ENCODE data around the gene PHETA2.
"Not testable (repeated sequence)": the region's sequence is repeated elsewhere in the genome, so short reads cannot be mapped to it uniquely, and the experiment has no call there.

The PHETA2 gene

DNA sequence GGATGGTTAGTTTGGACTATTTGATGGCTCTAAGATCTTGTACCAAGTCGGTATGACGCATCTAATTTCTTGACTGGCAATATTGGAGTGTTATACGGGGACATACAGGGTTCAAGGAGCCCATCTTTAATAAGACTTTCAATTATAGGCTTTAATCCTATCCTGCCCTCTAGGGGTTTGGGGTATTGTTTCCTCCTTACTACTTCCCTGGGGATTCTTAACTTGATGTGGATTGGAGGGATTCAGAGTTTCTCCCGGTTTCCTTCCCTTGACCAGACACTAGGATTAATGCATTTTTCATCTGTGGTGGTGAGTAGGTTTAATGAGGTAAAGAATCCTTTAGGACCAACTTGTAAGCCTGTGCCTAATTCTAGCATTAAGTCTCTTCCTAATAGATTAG is 37.8 kb downstream of the PHETA2 start:
- no peak for DNase-seq

DNA sequence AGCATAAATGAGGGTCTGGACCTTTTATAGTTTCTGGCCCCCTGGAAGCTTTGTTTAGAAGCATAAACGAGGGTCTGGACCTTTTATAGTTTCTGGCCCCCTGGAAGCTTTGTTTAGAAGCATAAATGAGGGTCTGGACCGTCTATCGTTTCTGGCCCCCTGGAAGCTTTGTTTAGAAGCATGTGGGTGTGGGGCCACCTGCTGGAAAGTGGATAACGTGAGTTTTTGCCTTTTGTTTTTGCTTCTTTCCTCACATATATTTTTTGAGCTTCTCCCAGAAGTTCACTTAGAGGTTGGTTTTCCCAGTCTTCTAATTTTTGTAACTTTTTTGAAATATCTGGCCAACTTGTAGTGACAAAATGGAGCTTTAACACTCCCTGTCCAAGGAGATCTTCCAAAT is 38.7 kb downstream of the PHETA2 start:
- DNase-seq, result peak; percentile 13

DNA sequence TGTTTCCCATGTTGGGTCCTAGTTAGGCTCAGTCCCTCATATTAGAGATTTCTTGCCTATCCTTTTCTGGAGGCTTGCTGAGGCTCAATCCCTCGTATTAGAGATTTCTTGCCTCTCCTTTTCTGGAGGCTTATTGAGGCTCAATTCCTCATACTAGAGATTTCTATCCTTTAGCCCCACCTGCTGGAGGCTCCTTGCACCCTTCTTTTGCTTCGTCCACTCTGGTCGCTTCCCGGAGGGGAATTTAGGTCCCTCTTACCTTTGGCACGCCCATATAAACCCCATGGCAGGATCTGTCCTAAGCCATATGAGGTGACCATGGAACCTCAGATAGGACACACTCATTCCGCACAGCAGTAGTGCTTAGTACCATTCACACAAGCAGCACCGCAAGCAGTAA is 40.7 kb downstream of the PHETA2 start:
- DNase-seq, result no peak

DNA sequence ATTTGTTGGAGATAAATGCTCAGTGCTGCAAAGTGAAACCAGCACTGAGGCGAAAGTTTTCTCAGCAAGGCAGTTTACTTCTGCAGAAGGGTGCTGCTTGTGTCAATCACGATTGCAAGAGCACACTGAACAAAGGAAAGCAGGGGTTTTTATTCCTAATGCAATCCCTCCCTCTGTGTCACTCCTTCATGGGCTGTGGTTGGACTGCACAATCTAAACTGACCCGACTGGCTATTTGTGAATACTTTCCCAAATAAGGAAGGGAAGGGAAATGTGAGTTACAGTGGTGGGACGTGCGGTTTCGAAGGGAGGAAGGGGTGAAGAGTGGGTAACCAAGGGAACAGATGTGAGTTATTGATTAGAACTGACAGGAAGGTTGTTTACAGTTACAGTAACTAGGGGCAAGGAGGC is 41.4 kb downstream of the PHETA2 start:
- DNase-seq, result peak; percentile 57

DNA sequence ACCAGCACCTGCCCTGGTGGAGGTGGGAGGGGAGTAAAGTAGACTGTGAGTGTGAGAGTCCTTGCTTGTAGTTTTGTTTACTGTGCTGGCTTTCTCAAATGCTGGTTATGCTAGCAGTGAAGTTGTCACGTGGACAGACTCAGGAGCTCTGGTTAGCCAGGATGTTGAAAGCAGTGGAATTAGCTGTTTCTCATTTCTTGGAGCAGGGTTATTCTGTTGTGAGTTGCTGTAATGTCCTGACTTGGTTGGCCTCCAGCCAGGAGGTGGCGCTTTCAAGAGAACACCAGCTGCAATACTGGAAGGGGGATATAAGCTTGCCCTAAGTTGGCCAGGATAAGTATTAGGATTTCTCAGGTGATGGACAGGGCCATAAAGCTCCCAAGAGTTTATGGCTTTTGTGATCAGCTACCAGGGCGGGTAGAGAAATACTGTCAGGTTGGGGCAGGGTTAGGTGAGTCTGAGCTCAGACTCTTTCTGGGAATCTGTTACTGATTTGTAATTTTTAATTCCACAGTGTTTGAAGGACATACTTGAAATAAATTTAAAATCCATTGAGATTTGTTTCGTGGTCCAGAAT is 42.9 kb downstream of the PHETA2 start:
- no peak for DNase-seq

DNA sequence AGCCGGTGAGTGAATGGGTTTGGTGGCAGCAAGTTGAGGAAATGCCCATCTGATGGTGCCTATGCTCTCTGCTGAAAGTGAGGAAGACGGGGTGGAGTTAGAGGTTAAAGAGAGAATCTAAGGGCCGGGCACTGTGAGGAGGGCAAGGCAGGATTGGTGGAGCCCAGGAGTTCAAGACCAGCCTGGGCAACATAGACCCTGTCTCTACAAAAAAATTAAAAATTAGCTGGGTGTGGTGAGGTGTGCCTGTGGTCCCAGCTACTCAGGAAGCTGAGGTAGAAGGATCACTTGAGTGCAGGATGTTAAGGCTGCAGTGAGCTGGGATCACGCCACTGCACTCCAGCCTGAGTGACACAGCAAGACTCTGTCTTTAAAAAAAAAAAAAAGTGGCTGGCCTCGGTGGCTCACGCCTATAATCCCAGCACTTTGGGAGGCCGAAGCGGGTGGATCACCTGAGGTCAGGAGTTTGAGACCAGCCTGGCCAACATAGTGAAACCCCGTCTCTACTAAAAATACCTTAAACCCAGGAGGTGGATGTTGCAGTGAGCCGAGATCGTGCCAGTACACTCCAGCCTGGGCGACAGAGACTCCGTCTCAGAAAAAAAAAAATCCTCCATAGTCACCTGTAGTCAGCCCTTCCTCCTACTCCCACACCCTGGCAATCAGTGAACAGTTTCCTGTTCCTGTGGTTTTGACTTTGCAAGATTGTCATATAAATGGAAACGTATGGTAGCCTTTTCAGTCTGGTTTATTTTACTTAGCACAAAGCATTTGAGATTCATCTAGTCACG is 46.4 kb downstream of the PHETA2 start:
- peak; percentile 8 for DNase-seq

DNA sequence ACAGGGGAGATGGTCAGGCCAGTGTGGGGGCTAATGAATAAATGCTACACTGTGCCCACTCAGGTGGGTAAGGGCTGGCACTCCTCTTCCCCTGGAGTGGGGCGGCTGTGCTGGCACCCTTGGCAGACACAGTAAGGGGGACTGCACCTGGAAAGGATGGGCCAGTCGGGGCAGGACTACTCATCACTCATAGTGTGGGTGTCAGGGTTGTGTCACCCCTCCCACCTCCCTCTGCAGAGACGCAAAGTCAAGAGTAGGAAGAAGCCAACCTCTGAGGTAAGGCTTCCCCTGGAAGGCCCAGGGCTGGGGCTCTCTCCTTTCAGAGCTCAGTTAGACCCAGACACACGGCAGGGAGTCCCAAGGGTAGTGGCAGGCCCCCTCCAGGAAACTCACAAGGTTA is 49.5 kb downstream of the PHETA2 start:
- not testable (repeated sequence) for DNase-seq

DNA sequence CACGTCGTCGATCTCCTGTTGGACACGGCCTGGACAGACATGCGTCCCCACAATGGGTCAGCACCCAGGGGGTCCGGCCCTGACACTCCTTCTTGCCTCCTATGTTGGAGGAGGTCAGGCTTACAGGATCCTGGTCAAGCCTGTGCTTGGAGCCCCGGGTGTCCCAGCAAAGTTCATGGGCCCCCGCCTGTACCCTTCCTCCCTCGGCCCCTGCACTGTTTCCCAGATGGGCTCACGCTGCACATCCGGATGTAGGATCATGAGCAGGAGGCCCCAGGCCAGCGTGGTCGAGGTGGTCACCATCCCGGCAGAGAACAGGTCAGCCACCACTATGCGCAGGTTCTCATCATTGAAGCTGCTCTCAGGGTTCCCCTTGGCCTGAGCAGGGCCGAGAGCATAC is 53.6 kb downstream of the PHETA2 start:
- no peak for DNase-seq

DNA sequence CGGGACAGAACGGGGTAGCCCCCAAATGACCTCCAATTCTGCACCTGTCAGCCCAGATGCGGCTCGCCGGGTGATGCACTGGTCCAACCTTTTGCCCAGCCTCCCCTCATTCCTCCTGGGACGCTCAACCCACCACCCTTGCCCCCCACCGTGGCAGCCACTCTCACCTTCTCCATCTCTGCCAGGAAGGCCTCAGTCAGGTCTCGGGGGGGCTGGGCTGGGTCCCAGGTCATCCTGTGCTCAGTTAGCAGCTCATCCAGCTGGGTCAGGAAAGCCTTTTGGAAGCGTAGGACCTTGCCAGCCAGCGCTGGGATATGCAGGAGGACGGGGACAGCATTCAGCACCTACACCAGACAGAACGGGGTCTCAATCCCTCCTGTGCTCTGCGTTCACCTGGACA is 54.0 kb downstream of the PHETA2 start:
- not testable (repeated sequence) for DNase-seq
